Bone marrow (tissue), 2 donors: ENCODE results near the gene RAB6A.
"Not testable (repeated sequence)": the region's sequence is repeated elsewhere in the genome, so short reads cannot be mapped to it uniquely, and the experiment has no call there.

Source experiments
- DNase-seq, 2 donors: peaks; one replicate each; lab custom pipeline; 2025; lab: John Stamatoyannopoulos, UW

The RAB6A gene

DNA sequence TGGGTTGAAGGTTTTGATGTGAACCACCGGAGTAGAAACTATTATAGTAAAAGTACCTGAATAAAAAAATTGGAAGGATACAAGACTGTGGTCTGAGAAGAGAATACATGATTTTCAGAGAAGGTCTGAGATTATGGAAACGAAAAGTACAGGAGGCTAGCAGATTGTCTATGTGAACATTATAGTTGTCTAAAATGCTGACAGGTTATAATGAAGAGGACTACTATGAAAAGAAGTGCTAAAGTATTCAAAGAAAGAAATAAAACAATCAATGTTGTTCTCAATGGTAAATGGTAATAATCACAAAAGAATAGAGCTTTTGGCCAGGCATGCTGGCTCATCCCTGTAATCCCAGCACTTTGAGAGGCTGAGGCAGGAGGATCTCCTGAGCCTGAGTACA is 34.0 kb downstream of the RAB6A start:
- DNase-seq = no peak

DNA sequence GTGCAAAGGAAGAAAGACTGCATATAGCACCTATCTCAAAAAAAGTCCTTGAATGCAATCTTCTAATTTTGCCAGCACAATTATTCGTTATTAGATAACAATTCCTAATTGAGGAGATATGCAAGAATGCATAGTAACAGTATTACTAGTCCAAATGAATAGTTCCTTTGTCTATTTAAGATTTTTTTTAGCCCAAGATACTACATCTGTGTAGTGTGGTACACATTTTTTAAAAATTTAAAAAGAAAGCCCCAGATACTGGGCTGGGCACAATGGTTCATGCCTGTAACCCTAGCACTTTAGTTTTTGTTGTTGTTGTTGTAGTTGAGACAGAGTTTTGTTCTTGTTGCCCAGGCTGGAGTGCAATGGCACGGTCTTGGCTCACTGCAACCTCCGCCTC is 43.7 kb downstream of the RAB6A start:
- no peak for DNase-seq

DNA sequence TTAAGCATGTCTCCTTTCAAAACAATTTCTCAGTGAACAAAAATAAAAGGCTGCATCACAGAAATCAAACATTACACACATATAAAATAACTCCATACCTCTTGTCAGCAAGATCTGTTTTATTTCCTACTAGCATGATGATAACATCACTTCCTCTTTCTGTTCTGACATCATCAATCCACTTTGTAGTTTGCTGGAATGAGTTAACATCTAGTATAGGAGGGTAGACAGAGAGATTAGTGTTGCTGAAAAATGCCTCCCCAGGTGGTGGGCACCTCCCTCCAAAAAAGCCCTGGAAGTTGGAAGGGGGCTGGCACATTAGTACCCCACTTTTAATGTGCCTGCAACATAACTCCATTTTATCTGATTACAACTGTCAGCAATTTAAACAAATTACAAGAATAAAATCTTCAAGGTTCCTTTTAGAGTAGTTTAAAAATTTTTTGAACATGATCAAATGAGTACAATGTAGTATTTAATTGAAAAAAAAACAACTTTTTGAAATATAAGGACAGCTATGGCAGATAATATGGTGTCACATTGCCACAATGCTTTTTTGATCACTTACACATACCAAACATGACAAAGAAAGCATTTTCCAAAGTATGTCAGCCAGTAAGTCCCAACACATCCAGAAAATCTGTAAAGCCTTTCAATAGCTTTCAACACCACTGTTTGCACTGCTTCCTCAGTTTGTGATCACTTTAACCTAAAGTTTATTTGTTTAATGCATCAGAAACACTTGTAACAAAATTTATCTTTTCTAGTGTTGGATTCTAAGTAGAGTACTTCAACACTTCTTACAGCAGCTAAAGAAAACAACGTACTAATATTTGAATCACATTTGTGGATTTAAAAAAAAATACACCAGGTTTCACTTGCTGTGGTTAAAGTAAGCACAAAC is 44.5 kb downstream of the RAB6A start:
- DNase-seq = peak in 1 of 2 donors; percentile 64

DNA sequence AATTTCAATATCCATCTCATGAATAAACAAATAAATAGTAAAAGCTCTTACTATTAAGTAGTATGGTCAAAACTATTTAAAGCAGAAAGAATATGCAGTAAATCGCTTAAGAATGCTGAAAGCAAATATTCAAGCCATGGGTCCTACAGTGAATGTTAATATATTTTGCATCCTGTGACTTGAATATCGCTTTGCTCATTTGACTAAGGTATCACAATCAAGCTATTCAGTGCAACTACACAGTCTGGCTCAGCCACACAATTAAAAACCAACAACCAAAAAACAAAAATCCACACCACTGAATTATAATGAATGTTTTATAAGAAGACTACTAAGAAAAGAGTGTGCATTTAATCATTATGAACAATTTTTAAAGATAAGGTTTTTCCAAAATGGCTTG is 45.3 kb downstream of the RAB6A start:
- no peak for DNase-seq

DNA sequence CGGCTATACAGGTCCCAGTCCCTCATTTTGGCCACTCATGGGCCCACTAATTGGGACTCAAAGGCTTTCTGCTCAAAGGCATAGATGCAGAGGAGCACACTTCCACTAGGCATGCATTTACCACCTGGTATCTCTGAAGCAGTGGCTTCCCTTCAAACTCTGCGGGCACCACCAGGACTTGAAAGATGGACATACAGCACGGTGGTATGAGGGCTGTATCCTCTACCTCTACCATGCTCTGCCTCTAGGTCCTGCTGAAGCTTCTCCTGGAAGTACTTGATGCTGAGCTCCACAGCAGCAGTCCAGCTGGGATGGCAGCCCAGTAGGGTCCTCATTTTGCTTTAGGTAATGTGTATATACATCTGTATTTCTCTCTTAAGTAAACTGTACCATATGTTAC is 49.9 kb downstream of the RAB6A start:
- no peak for DNase-seq

DNA sequence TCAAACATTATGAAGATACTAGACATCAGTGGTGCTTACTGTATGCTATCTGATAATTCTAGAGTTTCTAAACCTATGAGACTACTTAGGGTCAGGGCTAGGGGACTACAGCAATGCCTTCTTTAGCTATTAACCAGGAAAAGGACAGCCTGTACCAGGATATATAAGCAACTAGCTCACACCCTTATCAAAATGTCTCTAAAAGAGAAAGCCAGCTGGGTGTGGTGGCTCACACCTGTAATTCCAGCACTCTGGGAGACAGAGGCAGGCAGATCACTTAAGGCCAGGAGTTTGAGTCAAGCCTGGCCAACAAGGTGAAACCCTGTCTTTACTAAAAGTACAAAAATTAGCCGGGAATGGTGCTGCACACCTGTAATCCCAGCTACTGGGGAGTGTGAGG is 55.8 kb downstream of the RAB6A start:
- no peak for DNase-seq

DNA sequence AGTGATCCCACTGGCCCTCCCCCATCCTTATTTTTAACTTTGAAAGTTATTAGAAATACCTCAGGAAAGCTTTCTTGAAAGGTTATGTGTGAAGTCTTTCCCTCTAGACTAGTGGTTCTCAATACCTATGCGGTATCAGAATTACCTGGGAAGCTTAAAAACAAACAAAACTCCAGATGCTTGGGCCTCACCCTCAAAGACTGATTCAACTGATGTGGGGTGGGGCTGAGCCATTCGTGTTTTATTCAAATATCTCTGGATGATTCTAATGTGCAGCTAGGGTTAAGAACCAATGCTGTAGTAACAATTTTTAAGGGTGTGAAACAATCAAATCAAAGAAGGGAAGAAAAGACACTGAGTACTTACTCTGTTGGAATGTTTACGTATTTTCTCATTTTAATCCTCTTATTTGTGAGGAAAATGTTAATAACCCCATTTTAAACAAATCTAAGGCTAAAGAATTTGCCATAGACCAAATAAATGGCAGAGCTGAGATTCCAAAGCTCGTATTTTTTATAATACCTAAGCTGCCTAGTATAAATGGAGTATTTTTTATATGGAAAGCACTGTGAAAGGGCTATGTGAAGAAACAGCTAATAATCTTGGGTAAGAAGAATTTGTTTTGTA is 66.9 kb downstream of the RAB6A start:
- no peak for DNase-seq

DNA sequence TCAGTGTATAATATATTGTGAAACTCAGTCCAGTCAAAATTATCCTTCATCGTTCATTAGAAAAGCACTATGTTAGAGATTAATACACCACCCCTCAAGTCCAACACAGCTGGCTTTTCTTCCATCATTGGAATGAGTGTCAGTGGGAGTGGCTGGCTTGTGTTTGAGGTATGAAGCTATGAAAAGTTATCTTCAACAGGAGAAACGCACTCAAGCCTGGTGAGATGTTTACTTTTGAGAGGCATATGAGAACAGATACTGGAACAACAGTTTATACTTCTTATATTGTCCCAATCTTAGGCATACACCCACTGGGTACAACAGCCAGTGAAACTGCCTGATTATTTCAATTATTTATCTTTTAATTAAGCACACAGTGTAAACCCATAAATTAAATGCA is 80.2 kb downstream of the RAB6A start:
- DNase-seq = no peak

DNA sequence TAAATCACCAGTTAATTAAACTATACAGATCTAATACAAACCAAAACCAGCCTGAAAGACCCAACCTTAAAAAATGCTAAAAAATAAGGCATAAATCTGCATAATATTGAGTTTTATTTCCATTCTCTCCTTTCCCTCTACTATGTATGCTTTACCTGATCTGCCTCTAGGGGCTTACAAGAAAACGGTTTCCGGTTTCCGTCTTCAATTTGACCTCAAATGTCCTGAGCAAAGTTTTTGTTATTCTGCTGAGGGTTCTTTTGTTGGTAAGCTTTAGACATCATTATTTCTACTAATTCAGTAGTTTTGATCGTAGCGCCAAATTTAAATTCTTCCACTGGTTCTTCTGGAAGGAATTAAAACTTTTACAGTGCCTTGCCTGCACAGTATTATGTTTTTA is 84.3 kb downstream of the RAB6A start:
- not testable (repeated sequence) for DNase-seq

DNA sequence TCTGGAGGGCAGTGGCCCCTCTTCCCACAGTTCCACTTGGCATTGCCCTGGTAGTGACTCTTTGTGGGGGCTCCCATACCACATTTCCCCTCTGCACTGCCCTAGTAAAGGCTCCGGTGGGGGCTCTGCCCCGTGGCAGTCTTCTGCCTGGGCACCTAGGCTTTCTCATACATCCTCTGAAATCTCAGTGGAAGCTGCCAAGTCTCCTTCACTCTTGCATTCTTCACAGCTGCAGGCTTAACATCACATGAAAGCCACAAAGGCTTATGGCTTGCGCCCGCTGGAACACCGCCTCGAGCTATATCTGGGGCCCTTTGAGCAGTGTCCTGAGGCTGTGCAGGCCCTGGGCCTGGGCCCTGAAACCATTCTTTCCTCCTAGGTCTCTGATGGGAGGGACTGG is 89.2 kb downstream of the RAB6A start:
- no peak for DNase-seq

DNA sequence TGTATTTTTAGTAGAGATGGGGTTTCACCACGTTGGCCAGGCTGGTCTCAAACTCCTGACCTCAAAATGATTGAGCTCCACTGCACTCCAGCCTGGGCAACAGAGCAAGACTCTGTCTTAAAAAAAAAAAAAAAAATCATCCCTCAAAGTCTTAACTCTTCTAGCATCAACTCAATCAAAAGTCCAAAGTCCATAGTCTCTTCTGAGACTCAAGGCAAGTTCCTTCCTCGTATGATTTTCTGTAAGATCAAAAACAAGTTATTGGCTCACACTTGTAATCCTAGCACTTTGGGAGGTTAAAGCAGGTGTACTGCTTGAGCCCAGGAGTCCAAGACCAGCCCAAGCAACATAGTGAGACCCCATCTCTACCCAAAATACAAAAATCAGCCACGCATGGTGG is 90.1 kb downstream of the RAB6A start:
- no peak for DNase-seq

DNA sequence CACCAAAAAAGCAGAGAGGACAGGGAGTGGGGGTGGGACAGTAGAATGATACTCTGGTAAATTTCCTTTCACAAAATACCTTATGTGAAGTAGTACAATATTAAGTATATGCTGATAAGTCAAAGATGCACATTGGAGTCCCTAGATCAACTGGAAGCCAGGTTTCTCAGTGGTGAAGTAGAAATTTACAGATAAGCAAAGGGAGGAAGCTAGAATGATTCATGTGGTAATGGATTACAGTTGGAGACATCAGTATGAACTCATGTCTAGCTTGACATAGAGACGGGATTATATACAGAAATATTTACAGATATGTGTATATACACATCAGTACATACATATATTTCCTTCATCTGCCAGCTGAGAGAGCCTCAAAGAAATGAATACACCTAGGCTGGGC is 93.0 kb downstream of the RAB6A start:
- DNase-seq = no peak

DNA sequence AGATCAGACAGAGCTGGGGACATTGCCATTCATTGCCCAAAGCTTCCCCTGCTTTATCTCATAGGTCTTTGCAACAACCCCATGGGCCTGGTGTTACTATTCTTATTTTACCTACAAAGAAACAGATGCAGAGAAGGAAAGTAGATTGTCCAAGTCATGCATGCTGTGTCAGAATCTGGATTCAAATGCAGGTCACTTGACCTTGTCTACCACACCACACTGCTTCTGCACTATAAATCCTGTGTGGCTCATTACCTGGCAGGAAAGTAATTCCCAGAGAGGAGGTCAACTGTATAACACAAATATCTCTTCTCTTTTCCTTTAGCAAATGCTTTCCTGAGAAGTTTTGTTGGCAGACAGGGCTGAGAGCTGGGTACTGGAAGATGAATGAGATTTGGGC is 96.0 kb downstream of the RAB6A start:
- DNase-seq = no peak

DNA sequence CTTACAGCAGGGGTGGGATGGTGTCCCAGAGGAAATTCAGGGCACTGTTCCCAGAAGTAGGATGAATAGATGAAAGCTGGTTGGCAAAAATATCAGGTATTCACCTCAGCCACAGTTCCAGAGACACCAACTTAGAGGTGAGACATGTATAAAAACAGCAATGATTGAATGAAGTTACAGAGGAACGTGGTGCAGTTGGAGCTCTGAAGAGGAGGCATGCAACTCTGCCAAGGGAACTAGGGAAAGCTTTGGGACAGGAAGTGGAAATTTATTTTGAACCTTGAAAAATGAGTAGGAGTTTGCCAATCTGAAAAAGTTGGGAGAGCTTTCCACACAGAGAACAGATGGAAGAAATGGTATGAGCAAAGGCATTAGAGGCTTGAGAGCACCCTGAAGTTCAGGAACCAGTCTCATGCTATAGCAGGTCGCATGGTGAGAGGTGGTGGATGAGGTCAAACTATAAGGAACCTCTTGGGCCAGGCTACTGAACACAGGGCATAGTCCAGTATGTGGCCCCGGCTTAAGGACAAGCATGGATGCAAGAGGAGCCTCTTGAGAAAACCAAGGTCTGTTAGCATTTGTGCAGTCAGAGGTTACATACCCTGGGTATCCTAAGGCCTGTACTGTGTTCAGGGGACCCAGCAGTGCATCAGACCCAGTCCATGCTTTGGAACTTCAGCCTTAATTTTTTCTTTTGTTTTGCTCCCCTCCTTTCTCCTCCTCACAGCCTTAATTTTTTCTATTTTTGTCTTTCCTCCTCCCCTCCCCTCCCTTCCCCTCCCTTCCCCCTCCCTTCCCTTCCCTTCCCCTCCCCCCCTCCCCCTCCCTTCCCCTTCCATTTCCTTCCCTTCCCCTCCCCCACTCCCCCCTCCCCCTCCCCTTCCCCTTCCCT is 97.0 kb downstream of the RAB6A start:
- DNase-seq = no peak

DNA sequence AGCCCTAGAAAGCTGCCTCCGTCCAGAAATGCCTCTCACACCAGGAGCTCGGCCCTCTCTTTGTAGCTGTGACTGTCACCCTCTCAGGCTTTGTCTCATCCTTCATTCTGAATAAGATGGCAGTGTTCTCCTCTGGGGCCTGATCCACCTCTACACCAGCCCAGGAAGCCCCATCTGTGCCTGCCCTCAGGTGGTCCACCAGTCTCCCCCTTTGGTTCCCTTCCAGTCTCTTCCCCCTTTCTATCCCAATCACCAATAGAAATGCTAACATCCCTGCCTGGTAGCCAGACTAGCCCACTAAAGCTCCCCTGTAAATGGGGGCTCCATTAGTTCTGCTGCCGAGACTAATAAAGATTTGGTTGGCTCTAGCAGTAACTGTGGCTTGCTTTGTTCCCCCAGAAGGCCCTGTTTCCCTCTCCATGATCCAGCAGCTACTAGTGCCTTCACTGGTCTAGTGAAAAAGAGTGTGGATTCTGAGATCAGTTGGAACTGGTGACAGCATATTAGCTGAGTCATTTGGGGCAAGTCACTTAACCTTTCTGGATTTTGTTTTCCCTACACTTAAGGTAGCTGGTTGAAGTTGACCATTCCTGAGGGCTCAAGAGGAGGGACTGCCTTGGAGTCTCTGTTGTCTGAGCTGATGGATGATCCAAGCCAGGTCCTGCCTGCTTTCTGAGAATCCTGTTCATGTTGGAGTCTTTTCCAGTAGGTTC is 98.3 kb downstream of the RAB6A start:
- no peak for DNase-seq

DNA sequence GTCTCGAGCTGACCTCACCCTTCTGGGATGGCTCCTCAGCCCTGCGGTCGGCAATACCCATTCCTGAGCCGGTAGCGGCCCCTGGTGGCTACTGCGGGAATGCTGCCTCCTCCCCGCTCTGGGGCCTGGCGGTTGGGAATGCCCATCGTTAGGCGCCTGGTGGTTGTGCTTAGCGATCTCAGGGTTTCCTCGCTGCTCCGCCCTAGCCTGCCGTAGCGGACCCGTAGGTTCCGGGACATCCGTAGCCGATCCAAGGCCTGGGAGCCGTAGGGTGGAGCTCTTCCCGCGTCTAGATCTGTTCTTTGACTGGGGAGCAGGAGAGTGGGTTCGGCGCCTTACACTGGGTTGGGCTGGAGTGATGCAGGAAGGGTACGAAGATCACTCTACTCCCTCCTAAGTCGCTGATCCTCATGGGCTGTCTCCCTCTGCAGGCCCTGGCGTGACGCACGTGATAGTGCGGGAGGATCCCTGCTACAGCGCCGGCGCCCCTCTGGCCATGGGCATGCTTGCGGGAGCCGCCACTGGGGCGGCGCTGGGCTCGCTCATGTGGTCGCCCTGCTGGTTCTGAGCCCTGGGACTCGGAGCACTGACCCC is 99.7 kb downstream of the RAB6A start:
- DNase-seq = peak; percentile 75 to 81

DNA sequence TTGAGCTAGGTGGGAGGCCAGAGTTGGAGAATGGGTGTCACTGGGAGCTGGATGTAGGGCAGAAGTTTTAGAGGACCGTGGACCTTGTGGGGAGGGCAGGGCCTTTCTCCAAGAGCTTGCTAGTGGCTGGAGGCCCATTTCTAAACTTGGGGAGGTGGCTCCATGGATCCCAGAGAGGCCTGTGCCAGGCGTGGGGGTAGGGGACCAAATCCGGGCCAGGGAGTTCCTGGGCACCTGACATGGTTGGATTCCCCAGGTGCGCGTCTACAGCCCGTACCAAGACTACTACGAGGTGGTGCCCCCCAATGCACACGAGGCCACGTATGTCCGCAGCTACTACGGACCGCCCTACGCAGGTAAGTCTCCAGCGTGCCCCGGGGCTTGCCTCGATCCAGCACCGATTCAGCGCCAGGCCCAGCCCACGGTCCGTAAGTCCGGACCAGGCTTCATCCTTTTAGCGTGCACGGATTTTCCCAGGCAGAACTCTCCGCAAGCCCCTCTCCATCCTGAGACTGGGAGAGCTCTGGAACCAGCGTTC is 100.3 kb downstream of the RAB6A start:
- no peak for DNase-seq

DNA sequence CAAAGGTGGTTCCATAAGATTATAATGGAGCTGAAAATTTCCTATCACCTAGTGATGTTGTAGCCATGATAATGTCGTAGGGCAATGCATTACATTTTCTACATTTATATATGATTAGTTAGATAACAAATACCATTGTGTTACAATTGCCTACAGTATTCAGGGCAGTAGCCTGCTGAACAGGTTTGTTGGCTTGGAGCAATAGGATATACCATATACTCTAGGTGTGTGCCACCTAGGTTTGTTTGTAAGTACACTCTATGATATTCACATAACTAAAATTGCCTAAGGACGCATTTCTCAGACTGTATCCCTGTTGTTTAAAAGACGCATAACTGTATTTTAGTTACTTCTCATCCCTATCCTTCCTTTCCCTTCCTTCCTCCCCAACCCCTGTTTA is 100.9 kb downstream of the RAB6A start:
- no peak for DNase-seq

DNA sequence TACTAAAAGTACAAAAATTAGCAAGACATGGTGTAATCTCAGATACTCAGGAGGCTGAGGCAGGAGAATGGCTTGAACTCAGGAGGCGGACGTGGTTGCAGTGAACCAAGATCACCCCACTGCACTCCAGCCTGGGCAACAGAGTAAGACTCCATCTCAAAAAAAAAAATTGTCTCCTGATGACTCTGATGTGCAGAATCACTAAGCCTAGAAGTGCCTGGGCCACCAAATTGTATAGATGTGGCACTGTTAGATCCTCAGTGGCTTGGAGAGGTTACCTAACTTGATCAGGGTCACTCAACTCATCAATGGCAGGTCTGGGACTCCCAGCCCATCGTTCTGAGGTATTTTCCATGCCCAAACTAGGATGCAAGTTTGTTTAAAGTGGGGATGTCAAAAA is 103.9 kb downstream of the RAB6A start:
- DNase-seq = no peak

DNA sequence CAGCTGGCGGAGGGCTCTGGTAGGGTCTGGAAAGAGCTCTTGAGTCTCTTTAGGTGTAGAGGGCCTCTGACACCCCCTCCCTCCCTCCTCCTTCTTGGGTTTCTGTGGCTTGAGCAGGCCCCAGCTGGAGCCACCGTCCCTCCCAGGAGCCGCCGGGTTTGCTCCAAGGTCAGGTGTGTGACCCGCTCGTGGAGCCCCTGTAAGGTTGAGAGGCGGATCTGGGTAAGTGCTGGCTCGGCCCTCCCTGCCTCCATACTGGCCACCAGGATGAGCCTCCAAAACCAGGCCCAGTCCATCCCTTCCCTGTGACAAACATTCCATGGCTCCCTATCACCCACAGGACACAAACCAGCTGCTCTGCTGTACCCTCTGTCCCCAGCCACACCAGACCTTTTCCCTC is 105.2 kb downstream of the RAB6A start:
- no peak for DNase-seq

DNA sequence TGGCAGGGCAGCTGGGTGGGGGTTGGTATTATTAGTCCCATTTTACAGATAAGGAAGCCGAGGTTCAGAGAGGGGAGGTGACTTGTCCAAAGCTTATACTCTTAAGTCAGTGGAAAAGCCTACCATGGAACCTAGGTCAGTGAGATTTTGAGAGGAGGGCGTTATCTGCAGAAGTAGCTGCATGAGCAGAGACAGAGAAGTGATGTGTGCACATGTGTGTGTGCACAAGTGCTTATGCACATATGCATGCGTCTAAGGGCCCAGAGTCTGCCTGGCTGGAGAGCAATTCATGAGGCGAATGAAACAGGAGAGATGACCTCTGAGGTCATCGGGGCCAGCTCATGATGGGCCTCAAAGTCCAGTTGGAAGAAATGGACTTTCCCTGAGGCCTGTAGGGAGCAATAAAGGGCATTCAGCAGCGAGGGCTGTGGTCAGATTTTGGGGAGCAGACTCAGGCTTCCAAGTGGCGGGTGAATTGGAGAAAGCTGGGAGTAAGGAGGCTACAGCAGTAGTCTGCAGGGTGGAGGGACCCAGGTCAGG is 106.3 kb downstream of the RAB6A start:
- no peak for DNase-seq
